Raji (cell line): ENCODE measurements around the gene MMP11.

Experiments
- POLR2A ChIP-seq: IDR thresholded peaks from 2 replicates; pipeline ENCODE4 v1.6.1; 2011; ENCODE audit warnings: low read depth, low read length, control low read depth; ENCODE audit not compliant: insufficient read depth

Gene MMP11

DNA sequence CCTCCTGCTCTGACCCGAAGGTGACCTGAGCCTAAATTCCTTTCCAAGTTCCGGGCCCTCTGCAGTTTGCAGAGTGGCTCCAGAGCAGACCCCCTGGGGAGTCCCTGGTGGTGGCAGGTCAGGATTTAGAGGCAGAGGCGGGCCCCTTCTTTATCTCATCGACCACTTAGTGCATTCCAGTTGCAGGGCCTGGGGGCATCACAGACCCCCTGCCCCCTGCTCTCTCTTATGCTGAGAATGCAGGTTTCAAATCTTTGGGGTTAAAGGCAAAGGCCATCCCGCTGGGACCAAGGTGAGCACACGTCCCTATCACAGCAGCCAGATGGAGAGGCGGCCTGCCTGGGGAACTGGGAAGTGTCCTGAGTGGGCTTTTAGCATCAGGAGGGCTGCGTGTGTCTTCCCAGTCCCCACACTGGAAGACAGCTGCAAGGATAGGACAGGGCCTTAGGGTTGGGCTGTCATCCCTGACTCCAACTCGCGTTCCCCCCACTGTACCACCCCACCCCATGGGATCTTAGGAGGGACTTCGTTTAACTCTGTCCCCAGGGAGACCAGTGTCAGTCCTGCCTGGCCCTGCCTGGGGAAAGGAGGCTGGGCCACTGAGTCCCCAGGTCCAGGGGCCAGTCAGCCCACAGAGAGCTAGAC, 54.8 kb downstream of the MMP11 start:
- no peak for TF ChIP-seq POLR2A

DNA sequence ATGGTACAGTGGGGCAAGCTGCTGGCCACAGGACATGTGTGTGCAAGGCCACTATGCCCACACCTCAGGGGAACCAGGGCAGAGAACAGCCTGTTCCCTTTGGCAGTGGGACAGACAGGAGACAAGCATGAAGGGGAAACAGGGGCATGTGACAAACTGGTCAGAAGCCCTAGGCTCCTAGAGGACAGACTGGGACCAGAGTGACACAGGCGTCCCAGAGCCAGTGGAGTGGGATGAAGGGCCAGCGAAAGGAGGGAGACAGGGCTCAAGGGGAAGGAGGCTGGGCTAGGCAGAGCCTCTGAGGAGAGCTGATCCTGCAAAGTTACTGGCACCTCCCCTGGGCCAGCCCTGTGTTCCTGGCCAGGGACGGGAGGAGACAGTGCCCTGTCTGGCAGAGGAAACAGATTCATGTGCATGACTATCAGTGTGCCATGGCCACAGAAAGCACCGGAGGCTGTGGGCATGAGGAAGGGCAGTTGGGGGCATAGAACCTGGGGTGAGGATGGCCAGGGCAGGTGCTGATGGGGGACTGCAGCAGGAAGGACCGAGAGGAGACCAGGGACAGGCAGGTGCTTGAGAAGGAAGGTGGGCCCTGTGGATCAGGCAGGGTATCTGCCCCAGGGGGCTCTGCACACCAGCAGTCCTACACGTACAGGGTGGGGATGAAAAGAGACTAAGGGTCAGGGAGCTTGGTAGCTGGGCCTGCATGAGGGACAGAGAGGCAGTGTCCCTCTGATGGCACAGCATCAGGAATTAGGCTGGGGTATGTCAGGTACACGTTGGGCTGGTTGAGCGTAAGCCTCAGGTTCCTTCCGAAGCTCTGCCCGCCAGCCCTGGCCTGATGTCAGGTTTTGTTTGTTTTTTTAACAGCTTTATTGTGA, 56.4 kb downstream of the MMP11 start:
- TF ChIP-seq POLR2A = no peak

DNA sequence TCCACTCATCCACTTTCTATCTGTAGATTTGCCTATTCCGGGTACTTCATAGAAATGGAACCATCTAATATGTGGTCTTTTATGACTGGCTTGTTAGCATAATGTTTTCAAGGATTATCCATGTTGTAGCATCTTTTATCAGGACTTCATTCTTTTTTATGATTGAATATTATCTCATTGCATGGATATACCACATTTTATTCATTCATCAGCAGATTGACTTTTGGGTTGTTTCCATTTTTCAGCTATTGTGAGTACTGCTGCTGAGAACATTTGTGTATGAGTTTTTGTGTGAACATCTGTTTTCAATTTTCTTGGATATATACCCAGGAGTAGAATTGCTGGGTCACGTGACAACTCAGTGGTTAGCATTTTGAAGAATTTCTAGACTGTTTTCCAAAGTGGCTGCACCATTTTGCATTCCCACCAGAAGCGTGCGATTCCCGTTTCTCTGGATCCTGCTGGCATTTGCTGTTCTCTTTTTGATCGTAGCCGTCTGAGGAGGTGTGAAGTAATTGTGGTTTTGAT, 57.3 kb downstream of the MMP11 start:
- no peak for TF ChIP-seq POLR2A

DNA sequence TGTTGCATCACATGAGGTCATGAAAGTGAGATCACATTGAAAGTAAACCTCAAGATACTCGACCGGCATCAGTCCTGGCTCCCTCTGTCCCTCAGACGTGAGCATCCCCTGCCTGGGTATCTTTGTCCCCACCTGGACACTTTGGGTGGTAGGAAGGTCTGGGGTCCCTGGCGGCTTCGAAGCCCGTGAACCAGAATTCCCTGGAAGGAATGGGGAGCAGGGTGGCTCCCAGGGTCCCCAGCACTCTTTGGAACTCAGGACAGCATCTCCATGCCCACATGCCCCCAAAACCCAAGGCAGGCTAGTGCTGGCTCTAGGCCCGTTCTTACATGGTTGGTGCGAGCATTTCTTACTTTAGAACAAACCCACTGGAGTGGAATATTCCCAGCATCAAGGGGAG, 58.6 kb downstream of the MMP11 start:
- TF ChIP-seq POLR2A = no peak

DNA sequence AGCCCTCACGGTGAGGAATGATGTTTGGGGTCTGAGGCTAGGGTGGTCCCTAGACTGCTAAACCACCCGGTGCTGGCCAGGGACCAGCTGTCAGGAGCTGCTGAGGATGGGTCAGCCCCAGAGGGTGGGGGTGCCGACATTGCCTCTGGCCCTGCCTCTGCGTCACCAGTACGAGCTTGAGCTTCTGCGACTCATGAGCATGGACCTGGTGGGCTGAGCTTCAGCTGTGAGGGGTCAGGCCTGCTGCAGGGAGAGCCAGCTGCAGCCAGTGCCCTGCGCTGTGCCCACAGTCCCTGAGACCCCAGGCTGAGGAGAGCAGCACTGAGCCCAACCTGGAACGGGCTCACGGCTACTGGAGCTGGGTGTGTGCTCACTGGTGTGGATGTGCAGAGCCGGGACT, 59.1 kb downstream of the MMP11 start:
- TF ChIP-seq POLR2A = no peak

DNA sequence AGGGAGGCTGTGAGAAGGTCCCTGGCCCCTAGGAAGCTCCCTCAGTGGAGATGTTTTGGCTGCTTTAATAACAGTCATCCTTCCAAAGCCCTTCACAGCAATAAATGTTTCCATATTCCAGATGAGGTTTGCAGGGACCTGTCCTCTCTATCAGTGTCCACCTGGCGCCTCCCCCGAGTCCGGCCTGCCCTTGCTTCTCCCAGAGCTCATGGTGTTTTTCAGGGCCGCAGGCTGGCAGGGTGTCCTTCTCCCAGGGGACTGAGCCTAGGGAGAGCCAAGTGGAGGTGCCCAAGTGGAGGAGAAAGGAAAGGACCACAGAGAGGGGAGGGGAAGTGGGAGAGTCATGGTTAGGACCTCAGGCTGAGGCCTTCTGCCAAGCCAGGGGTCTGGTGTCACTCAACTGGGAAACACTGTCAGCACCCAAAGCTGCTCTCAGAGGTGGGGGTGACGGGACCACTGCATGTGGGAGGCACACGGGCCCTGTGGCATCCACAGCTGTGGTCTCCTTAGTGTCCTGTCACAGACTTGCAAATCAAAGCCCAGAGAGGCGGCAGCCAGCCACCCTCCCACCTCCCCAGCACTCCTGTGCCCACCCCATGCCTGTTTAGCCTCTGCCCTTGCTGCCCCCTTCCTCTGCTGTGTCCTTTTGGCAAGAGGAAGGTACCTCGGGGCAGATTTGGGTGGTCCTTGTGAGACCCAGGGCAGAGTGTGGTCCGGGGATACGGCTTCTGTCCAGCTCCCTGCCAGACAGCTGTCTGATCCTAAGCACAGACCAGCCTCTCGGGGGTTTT, 59.8 kb downstream of the MMP11 start:
- TF ChIP-seq POLR2A = no peak

DNA sequence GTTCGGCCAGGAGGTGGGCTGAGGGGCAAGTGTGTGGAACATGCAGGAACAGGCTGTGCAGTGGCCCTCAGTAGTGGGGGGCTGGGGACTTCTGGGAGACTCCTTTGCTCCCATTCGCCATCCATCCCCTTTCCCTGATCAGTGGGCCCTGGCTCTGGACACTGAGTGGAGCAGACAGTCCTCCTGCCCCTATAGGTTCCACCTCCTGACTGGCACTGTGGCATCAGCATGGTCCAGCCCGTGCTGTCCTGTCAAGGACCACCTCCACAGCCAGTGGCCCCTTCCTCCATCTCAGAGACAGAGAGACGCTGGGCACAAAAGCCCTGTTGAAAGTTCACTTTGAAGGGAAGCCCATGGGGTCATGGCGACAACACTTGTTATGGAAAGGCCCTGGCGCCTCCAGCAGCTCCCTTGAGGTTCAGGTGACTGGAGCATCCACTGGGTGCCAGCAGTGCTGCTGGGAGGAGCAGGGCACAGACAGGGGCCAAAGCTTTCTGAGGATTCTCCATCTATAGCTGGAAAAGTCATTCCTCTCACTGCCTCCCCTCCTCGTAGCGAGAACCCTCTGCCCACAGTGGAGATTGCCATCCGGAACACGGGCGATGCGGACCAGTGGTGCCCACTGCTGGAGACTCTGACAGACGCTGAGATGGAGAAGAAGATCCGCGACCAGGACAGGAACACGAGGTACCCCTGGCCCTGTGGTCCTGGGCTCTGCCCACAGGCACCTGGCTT, 60.5 kb downstream of the MMP11 start:
- TF ChIP-seq POLR2A = no peak
